CMK (cell line): Measurements from ENCODE around the gene CFAP53.

Experiments
- DNase-seq: peaks from one replicate; pipeline ENCODE4 v3.0.0-alpha.2; 2010; ENCODE audit warnings: low read depth

The CFAP53 gene

DNA sequence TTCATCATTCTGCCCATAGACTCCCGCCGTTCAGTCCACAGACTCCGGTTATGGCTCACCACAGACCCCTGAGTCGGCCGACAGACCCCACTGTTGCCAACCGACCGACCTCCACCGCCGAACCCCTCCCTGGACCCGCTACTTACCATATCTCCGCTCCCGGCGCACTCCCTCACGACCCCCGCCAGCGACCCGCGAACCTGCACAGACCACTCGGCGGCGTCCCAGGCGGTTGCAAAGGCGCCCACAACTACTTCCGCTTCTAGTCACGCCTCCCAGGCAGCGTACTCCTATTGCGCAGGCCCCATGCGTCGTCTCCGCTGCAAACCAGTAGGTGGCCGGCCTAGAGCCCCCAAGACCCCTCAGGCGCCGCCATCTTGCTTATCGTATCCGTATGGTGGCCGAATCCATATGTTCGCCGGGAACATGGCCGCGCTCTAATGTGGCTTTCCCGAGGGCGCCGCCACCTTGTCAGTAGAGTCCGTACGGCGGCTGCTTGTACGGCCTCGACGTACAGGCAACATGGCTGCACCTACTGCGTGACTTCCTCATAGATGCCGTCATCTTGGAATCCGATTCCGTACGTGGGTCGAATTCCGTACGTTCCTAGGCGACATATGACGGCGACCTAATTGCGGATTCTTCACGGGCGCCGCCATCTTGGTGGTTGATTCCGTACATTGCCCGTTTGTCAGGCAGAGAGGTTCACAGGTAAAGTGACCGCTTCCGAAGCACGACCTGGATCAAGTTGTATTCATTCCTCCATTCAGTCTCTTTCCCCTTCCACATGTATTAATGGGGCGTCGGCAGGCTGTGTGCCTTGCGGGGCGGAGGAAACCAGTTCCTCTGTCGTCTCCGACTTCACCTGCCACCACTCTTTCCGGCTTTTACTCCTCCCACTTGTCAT, 21.4 kb upstream of the CFAP53 start, which contains the start of gene CXXC1:
CXXC1 (minus strand) TSS at position 252 of the 907 bp plus-strand sequence; CDS start at position 149, 103 bp downstream.
- peak; percentile 96 for DNase-seq

DNA sequence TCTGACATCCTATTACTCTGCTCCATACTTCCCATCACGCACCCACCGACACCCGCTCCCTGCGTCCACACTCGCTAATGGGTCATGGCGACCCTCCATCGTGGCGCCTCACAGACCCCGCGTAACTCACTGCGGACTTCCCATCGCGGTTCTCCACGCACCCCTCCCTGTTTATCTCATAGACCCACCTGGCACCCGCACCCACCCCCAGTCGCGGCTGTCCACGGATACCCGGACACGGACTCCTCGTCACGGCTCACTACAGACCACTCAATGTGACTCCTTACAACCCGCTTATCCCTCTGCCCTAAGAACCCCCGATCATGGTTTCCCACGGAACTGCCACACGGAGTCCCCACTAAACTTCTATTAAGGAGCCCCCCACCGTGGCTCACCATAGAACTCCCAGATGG, 20.7 kb upstream of the CFAP53 start:
- DNase-seq, result no peak

DNA sequence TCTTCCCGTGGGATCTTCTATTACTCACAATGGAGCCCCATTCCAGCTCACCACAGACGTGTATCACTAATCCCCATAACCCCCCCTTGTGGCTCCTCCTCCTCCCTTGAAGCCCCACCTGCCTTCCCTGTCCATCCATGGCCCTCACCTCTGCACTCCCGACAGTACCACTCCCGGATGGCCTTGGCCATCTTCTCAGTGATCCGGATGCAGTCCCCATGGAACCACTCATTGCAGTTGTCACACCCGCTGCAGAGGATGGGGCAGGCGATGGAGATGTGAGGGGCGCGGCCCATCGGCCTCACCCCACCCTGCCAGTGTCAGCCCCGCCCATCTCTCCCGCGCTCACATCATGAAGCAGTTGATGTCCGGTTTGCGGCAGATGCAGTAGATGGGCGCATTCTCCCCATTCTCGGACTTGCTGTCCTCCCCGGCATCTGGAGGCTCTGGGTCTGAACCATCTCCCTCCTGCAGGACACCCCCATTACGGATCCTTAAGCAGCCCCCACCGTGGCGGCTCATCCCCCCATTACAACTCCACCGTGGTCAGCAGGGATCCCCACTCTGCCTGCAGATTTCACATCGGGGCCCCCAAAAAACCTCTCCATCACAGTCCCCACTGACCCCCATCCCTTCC, 20.2 kb upstream of the CFAP53 start:
- no peak for DNase-seq

DNA sequence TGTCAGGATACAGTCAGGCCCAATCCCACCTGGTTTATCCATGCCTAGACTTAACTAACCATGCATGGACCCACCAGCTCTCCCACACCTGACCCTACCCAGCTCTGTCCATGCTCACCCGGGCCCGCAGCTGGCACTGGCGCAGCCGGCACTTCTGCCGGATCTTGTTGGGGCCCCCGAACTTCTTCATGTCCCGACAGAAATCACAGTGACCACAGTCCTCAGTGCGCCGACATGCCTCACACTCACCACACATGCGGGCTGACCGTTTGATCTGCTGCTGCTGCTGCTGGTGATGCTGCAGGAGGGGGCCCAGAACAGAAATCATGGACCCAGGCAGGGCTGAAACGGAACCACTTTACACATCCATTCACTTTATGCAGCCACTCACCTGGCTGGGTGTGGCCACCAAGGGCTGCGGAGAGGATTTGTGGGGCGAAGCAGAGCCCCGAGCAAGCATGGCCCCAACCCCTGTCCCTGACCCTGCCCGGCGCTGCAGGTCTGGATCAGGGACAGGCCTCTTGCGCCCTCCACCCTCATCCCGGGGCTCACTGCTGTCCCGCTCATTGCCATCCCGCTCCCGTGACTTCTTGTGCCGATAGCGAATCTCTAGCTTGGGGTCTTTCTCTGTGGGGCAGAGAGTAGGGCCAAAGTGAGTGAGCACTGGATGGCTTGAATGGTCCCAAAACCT, 19.5 kb upstream of the CFAP53 start:
- no peak for DNase-seq

DNA sequence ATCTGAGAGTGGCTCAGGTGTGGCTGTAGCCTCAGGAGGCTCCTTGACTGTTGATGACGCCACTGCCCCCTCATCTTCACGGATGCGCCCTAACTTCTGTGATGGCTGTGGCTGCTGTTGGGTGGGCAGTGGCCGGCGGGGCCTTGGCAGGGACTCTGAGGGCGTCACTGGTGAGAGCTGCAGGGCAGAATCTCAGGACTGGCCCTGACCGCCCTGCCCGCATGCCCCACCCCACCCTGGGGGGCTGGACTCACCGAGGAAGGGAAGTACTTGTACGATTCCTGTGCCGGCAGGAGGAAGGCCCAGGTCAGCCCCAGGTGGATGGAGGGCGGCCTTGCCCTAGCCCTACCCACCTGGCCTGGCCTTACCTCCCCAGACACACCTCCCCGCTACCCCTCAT, 18.8 kb upstream of the CFAP53 start:
- no peak for DNase-seq

DNA sequence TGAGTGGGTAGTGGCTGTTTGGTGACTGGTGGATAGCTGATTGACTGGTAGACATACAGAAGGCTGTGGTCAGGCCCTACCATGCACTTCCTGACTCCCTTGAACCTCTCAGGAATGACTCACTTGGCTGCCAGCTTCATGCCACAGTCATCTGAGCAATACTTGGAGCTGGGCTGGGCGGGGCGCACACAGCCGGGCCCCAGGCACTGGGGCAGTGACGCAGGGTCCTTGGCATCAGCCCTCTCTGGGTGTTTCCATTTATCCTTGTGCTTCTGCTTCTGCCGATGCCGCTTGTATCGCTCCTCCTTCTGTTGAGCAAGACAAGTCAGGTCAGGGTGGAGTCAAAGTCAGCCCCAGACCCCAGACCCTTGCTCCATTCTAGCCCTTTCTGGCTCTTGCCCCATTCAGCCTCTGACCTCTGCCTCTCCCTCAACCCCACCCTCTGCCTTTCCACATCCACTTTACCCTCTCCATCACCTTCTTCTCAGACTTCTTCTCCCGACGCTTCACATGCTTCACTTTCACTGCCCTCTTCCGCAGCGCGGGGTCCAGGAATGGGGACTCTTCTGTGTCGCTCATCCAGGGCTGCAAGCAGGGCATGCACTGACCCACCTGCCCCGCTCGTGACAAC, 18.1 kb upstream of the CFAP53 start:
- no peak for DNase-seq

DNA sequence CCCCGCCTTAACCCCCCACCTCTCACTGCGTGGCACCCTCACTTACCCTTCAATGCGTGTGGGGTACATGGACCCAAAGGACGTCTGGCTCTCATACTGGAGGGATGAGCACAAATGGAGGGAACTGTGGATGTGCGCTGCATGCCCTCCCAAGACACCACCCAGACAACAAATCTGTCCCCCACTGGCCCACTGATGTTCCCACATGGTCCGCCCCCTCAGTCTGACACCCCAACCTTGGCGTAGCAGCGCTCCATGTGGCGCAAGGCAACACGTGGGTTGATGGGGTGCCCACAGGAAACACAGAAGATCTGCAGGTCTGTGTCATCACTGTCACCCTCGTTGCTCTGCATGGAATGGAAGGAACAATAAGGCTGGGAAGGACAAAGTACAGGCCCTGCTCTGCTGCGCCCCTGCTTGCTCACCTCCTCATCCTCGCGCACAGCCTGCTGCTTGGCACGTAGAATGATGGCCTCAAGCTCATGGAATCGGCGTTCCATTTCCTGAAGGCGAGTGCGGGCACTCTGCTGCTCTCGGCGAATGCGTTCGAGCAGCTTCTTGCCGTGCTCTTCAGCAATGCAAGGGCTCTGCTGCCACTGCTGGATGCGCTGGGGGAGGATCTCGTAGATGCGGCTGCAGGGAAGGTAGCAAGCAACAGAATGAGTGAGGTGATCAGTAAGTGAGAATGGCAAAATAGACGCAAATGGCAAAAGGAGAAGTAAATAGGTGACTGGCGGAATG, 17.3 kb upstream of the CFAP53 start:
- DNase-seq, result no peak

DNA sequence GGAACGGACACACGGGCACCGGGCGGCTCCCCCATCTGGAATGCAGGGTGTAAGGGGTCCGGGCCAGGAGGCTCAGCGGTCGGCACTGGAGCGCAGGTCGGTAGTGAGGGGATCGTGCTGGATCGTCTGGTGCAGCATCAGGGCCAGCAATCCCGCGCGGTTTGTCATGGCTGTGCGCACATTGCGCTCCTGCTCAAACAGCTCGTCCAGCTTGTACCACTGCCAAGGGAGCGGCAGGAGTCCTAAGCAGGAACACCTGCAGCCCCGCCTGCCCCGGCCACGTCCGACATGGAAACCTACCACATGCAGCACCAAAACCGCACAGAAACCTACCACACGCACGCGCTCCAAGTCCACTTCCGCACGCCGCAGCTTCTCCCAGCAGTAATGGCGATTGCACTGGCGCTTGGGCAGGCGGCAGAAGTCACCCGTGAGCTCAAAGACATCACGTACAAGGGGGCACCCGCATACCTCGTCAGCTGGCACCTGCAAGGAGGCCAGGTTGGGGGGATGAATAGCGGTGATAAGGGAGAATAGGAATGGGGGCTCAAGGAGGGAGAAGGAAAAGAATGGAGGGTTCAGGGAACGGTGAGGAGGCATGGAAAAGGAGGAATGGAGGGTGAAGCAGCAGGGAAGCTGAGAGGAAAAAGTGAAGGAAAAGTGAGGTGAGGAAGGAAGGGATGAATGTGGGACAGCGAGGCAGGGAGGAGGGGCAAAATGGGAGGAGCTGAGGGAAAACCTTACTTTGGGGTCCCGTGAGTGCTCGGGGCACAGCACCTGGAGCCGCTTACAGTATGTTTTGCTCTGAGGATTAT, 16.4 kb upstream of the CFAP53 start:
- DNase-seq, result no peak

DNA sequence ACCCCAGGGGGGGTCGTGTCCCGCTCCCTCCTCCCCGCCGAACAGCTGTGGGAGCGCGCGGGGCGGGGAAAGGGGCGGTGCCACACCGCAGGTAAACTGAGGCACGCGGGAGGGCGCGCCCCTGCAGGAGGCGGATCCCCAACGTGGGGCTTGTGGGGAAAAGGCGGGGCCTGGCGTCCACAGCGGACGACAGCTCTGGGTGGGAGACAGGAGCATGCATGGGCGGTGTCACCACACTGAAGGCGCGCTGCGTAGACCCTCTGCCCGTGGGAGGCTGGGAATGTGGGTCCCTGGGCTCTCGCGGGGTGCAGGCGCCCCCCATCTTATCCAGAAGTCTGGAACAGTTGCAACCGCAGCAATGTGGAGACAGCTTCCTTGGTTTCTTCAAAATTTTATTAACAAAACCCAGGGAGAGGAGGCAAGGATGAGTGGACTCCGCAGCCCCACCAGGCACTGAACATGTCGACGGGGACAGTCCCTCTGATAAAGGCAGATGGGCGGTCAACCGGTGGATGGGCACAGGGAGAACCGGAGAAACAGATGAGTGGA, 15.8 kb upstream of the CFAP53 start:
- no peak for DNase-seq

DNA sequence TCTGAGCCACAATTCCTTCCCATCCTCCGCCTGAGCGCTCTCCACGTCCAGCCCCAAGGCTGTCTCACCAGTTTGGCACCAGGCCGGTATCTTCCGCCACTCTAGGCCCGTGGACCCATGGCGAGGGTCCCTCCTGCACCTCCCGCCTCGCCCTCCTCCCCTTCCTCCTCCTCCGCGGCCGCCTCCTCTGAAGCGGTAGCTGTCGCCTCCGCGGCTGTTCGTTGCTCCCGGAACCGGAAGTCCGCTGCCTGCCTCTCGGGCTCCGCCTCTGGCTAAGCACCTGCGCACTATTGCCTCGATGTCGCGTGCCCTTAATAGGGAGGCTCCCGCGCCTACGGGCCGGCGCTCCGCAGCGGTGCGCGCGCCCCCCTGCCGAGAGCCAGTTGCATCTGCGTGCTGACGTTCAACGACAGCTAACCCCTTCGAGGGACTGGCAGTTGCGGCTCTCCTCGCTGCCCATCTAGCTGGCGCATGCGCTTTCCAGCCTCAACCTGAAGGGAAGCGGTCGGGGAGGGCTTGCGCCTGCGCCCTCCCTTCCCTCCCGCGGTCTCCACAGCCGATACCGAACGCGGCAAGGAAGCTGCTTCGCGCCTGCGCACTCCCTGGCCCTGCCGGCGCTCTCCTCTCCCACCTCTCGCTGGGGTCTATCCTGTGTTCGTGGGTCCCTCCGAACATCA, 15.1 kb upstream of the CFAP53 start, which contains the start of gene MBD1:
MBD1 (minus strand) TSS at position 229 of the 677 bp plus-strand sequence. CDS start 1,531 bp downstream, outside the sequence.
- peak; percentile 88 for DNase-seq

DNA sequence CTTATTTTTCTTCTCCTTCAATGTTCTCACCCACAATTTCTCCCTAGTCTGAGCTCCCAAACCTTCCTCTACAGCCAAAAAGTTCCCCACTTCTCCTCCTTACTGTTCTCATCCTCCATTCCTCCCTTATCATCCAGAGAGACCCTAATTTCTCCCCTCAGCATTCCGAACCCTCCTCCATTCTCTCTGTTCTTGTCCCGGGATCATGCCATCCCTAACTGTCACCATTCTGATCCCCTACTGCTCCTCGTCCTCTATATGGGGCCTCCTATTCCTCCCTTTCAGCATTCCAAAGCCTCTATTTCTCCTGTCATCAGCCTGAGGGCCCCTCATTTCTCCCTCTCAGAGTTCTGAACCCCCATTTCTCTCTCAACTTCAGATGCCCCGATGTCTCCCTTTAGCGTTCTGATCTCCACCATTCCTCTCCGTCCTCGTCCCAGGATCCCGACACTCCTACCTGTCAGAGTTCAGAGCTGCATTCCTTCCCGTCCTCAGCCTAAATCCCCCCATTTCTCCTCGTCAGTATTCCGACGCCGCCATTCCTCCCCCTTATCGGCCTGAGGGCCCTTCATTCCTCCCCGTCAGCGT, 14.5 kb upstream of the CFAP53 start:
- DNase-seq, result no peak

DNA sequence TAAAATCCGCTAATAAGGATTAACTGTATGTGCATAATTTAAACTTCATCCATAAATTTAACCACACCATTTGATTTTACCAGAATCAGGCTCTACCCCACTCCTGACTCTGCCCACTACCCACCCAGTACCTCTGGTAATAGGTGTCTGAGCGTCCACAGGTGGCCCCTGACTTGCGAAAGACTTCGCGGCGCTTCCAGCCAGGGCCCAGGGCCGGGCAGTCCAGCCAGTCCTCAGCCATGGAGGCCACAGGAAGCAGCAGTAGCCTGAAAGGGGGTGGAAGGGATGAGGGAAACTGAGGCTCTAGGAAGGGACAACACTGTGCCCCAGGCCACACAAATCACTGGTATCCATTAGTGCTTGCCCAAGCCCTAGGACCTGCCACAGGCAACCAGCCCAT, 13.5 kb upstream of the CFAP53 start:
- no peak for DNase-seq

DNA sequence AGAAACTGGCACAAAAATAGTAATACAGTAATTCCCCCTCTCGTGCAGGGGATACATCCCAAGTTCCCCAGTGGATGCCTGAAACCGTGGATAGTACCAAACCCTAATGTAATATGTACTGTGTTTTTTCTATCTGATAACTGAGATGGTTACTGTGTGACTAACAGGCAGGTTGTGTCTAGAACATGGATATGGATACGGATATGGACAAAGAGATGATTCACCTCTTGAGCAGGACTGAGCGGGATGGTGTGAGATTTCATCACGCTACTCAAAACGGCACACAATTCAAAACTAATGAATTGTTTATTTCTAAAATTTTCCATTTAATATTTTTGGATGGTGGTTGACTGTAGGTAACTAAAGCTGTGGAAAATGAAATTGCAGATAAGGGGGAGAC, 11.6 kb upstream of the CFAP53 start:
- no peak for DNase-seq

DNA sequence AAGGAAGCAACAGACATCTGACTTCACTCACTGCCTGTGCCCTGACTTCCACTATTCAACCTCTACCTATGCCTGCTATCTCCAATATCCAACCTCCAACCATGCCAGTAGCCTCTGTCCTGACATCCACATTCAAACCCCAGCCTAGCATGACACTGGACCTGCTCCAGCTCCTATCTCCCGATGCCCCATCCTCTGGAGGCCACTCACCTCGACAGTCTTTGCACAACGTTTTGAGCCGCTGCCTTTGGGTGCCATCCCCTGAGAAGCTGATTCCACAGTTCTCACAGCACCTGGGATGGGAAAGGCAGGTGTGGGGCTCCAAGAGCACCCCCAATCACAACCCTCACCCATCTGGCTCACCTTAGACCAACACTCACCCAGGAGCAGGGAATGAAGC, 10.2 kb upstream of the CFAP53 start:
- no peak for DNase-seq

DNA sequence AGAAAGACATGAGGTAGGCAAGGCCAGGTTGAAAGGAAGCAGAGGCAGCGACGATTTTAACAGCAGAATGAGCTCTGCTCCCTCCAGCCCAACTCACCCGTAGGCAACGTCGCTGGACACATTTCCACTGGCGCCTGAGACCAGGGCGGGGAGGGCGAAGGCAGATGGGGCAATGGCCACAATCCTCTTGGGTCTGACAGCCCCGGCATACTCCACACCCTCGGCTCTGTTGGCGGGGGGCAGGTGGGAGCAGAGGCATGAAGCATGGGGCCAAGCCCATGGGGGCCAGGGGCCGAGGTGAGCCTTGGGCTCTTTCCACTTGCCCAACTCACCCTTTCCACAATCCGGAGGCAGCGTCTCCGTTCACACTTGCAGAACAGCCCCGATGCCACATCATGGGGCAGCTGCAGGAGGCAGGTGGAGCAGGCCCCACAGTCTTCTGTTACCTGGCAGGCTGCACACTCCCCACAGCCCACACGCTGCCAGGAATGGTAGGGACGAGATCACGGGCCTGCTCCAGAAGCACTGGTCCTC, 9.3 kb upstream of the CFAP53 start:
- no peak for DNase-seq

DNA sequence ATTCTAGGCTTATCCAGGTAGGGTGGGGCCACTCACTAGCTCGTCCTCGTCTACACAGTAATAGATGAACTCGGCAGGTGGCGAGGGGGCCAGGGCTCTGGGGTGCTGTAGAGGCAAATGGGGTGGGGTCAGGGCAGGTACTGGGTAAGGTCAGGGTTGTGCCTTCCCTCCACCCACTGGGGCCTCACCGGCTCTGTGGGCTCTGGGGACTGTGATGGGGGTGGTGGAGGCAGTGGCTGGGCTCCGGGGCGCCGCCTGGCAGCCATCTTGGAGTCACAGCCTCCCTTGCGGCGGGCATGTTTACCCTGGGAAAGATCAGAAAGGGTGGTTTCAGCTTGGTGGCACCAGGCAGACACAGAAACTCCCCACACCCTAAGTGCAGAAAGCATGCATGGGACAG, 8.6 kb upstream of the CFAP53 start:
- no peak for DNase-seq

DNA sequence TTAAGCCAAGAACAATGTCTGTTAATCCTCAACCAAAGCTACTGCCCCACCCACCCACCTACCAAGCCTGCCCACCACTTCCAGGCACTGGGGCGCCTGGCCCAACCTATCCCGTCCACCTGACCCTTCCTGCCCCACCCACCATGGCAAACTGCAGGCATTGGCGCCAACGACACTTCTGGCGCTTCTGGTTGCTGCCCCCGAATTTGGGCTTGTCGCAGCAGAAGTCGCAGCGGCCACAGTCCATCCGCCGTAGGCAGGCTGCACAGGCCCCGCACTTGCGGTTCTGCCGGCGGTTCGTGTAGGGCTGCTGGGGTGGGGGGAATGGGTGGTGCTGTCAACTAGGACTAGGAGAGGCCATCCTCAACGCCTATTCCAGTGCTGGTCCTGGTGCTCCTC, 7.7 kb upstream of the CFAP53 start:
- no peak for DNase-seq

DNA sequence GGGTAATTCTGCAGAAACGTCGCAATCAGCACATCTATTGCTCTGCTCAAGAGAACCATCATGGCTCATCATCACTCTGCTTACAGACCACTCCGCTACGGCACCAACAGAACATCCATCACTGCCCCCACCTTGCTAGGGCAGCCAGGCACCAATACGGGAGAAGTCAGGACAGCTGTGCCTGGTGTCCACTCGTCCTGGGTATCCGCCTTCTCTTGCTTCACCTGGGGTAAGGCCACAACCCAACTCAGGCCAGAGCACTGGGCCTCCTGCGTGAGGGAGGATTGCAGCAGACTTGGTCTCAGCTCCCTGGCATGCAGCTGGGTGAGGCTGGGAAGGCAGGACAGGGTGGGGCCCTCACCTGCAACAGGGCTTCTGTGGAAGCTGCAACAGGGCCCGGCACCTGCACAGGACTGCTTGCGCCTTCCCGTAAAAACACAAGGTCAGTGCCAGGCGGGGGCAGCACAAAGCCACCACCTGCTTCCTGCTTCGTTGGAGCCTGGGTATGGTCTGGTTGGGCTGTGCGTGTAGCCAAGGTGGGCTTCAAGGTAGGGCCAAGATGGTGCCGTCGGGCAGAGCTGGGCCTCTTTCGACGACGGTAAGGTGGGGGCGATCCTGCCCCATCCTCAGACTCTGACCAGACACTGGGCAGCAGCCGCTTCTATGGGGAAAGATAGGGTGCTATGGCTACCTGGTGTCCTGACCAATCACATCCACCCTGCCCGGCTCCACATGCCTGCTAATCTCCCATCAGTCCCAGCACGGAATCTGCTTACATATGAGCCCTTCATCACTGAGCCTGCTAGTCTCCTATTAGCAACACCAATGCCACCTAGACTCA, 7.1 kb upstream of the CFAP53 start:
- no peak for DNase-seq
